Right lobe of liver (tissue), 4 donors: ENCODE results near the gene TRIM17.

Experiments
- CTCF ChIP-seq, 4 donors: fragments of 200-600 bp in 3 of 4; fragments of 450-650 bp in 1 of 4; IDR thresholded peaks; one replicate each; pipeline versions ENCODE4 v1.5.1 to v1.8.0; 2016 to 2022; ENCODE audit warnings: antibody characterized with exemption in 4 of 4, mild to moderate bottlenecking in 2 of 4
- POLR2A ChIP-seq: fragments of 450-650 bp; IDR thresholded peaks from one replicate; pipeline ENCODE4 v1.6.1; 2017; ENCODE audit warnings: antibody characterized with exemption, mild to moderate bottlenecking
- donor health status: DM: no; HTN: no; CAD: no.
- donor health status: DM: no; HTN: no; CAD: no.
- donor health status: DM: no; HTN: yes; CAD: no.

DNA sequence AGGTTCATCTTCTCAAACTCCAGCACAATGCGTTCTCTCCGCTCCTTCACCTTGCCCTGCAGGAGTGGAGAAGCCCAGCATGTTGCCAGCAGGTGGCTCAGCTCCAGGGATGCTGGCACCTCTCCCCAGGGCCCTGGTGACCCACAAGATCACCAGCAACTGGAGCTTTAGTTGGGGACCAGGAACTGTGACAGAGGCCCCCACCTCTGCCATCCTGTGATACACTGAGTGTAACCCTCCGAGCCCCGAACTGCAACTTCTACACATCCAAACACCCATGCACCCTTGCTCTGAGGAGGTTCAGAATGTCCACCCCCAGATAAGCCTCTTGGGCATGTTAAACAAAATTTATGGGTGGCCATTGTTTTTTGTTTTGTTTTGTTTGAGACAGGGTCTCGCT is 5.5 kb downstream of the TRIM17 start:
- TF ChIP-seq CTCF (IDR thresholded peaks at IDR 0.05): no peak
- no peak for TF ChIP-seq POLR2A
